Measurements from ENCODE around the gene FAM76A.
"Not testable (repeated sequence)": the region's sequence is repeated elsewhere in the genome, so short reads cannot be mapped to it uniquely, and the experiment has no call there.

Gene FAM76A

GRCh38 chr1:27726173-27727044 lies 648 bp downstream of the FAM76A start:
- no peak for DNase-seq

GRCh38 chr1:27727126-27727525 lies 1.4 kb downstream of the FAM76A start:
- no peak for DNase-seq

- no peak for DNase-seq
These were observed 10.5 kb downstream of the FAM76A start for GRCh38 chr1:27736252-27736651.

GRCh38 chr1:27741121-27741520 lies 15.4 kb downstream of the FAM76A start:
- DNase-seq = no peak

- no peak for DNase-seq
These were observed 18.8 kb downstream of the FAM76A start for GRCh38 chr1:27744556-27744955.

- no peak for DNase-seq
These were observed 19.7 kb downstream of the FAM76A start for GRCh38 chr1:27745466-27745865.

- no peak for DNase-seq
These were observed 26.6 kb downstream of the FAM76A start for GRCh38 chr1:27752360-27752759.

- DNase-seq = no peak
These were observed 29.5 kb downstream of the FAM76A start for GRCh38 chr1:27755286-27755685.

GRCh38 chr1:27755865-27756264 lies 30.1 kb downstream of the FAM76A start:
- no peak for DNase-seq

- no peak for DNase-seq
These were observed 33.5 kb downstream of the FAM76A start for GRCh38 chr1:27759236-27759635.

- no peak for DNase-seq
These were observed 34.7 kb downstream of the FAM76A start for GRCh38 chr1:27760426-27760825.

GRCh38 chr1:27762033-27762432 lies 36.3 kb downstream of the FAM76A start:
- DNase-seq = no peak

GRCh38 chr1:27763358-27763757 lies 37.6 kb downstream of the FAM76A start:
- no peak for DNase-seq

- DNase-seq = no peak
These were observed 44.6 kb downstream of the FAM76A start for GRCh38 chr1:27770293-27770830.

- no peak for DNase-seq
These were observed 46.5 kb downstream of the FAM76A start for GRCh38 chr1:27772036-27772931.

GRCh38 chr1:27772932-27773825 lies 47.4 kb downstream of the FAM76A start, which contains the start of gene STX12:
Gene STX12, plus strand, starts transcription at chr1:27773219. Its CDS starts 89 bp downstream, at chr1:27773308.
- DNase-seq = peak; percentile 97

GRCh38 chr1:27773826-27774445 lies 48.2 kb downstream of the FAM76A start:
- no peak for DNase-seq

GRCh38 chr1:27774654-27775053 lies 48.9 kb downstream of the FAM76A start:
- no peak for DNase-seq

- not testable (repeated sequence) for DNase-seq
These were observed 49.6 kb downstream of the FAM76A start for GRCh38 chr1:27775336-27775735.

GRCh38 chr1:27776276-27776675 lies 50.5 kb downstream of the FAM76A start:
- not testable (repeated sequence) for DNase-seq

- DNase-seq = no peak
These were observed 52.3 kb downstream of the FAM76A start for GRCh38 chr1:27778056-27778455.

- no peak for DNase-seq
These were observed 53.4 kb downstream of the FAM76A start for GRCh38 chr1:27779122-27779521.
